ENCODE results near the gene MRPL17. TPM values are rescaled to one million over a fixed set of nuclear protein-coding genes. Genes with fewer than 3 reads are reported as not detected.

Gene MRPL17
- total and polyA plus RNA-seq, 9 of the 15 experiments (the other 6 are each of a cell fraction or from before 2014, with no cell fraction given) = 33.9 to 81.6 (median 43.9) TPM

DNA sequence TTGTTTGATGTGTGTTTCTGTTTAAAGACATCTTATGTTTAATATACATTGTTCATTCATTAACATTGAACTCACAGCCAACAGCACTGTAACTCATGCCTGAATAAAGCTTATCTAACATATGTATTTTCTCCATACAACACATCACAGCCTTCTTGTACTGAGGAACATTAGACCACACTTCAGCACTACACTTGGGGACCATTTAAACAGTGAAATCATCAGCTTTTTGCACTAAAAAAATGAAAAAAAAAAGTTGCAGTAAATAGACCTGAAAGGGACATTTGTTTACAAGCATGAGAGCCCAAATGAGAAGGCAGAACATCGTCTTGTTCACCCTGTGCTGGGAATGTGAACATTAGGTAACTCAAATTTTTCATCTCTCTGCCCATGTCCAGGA, 48.6 kb downstream of the MRPL17 start:
- in situ Hi-C loops (cut with MboI) (no loop called here), intact Hi-C loops (cut with micrococcal nuclease) (loop anchor here (10.0 kb wide), 1 partner anchor 260 kb away; no protein-coding TSS in a partner anchor)
- Histone ChIP-seq H4K20me1 (replicated peaks; ENCODE audit: control insufficient read depth, insufficient read depth, low read length) (no peaks in the 10 kb centered on the region), H3K36me3 (ENCODE audit: control insufficient read depth, insufficient read depth, low read length) (no peaks in the 10 kb centered on the region), H3K9ac (ENCODE audit: insufficient read depth in 1 of 2, low read depth in 2 of 2, low read length in 2 of 2) (no peak overlapping the region), H3K4me2 (ENCODE audit: insufficient read depth, low read length) (no peak overlapping the region), H3K4me3 (no peak overlapping the region), H3K9me3 (replicated peaks; ENCODE audit: control insufficient read depth, insufficient read depth, low read depth, low read length) (no peaks in the 10 kb centered on the region), H3K27me3 (ENCODE audit: control insufficient read depth in 2 of 2, insufficient read depth in 2 of 2, low read length in 2 of 2) (no peaks in the 10 kb centered on the region), H3K9me1 (ENCODE audit: control insufficient read depth, insufficient read depth, low read length) (no peaks in the 10 kb centered on the region), H2AFZ (ENCODE audit: low read depth, low read length) (no peak overlapping the region), H3K27ac (ENCODE audit: extremely low read depth, low read depth, low read length) (no peak overlapping the region), H3K79me2 (ENCODE audit: control insufficient read depth, insufficient read depth, low read length) (no peaks in the 10 kb centered on the region), H3K4me1 (replicated peaks in 1 of 2; ENCODE audit: control insufficient read depth in 2 of 2, insufficient read depth in 2 of 2, low read length in 2 of 2) (peaks cover 27 to 28% of the 10 kb centered on the region in 2 experiments)
- DNase-seq (ENCODE audit: extremely low read depth in 1 of 4, low spot score in 3 of 4) = no peak
- TF ChIP-seq TARDBP (IDR thresholded peaks at IDR 0.05) (no peak), KAT7 (CRISPR knock-in tag; IDR thresholded peaks at IDR 0.05; ENCODE audit: borderline replicate concordance) (no peak), KDM2B (CRISPR knock-in tag; IDR thresholded peaks at IDR 0.05) (no peak), KAT2B (IDR thresholded peaks at IDR 0.05; ENCODE audit: low read depth, low read length) (no peak), ZNF699 (CRISPR knock-in tag; IDR thresholded peaks at IDR 0.05; ENCODE audit: insufficient replicate concordance) (no peak), BRCA1 (IDR thresholded peaks at IDR 0.05) (no peak), BRCA1 (CRISPR knock-in tag; IDR thresholded peaks at IDR 0.05) (no peak), TAF15 (IDR thresholded peaks at IDR 0.05; ENCODE audit: low read depth, low read length) (no peak), KLF13 (tag; IDR thresholded peaks at IDR 0.05; ENCODE audit: borderline replicate concordance, low read depth) (no peak), GABPA (tag; conservative IDR thresholded peaks at IDR 0.05; ENCODE audit: low read depth) (no peak), NFIC (IDR thresholded peaks at IDR 0.05) (no peak), PHB2 (IDR thresholded peaks at IDR 0.05; ENCODE audit: low read depth) (no peak), ZNF778 (CRISPR knock-in tag; IDR thresholded peaks at IDR 0.05) (no peak), TSC22D4 (tag; IDR thresholded peaks at IDR 0.05) (no peak)
- TF ChIP-seq, protein P1, sequence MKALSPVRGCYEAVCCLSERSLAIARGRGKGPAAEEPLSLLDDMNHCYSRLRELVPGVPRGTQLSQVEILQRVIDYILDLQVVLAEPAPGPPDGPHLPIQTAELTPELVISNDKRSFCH (CRISPR knock-in tag; IDR thresholded peaks at IDR 0.05) = no peak
- TF ChIP-seq, protein P1 (tag; IDR thresholded peaks at IDR 0.05) = no peak
- TF ChIP-seq, protein P2, sequence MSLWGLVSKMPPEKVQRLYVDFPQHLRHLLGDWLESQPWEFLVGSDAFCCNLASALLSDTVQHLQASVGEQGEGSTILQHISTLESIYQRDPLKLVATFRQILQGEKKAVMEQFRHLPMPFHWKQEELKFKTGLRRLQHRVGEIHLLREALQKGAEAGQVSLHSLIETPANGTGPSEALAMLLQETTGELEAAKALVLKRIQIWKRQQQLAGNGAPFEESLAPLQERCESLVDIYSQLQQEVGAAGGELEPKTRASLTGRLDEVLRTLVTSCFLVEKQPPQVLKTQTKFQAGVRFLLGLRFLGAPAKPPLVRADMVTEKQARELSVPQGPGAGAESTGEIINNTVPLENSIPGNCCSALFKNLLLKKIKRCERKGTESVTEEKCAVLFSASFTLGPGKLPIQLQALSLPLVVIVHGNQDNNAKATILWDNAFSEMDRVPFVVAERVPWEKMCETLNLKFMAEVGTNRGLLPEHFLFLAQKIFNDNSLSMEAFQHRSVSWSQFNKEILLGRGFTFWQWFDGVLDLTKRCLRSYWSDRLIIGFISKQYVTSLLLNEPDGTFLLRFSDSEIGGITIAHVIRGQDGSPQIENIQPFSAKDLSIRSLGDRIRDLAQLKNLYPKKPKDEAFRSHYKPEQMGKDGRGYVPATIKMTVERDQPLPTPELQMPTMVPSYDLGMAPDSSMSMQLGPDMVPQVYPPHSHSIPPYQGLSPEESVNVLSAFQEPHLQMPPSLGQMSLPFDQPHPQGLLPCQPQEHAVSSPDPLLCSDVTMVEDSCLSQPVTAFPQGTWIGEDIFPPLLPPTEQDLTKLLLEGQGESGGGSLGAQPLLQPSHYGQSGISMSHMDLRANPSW (CRISPR knock-in tag; IDR thresholded peaks at IDR 0.05) = no peak
- ChIA-PET POLR2A (interaction anchor here (0.9 kb wide), 1 partner anchor 42 kb away, joined by 3 read pairs; no protein-coding TSS in a partner anchor), CTCF (ENCODE audit: low intra/inter-chr PET ratio) (interaction anchor here (0.6 kb wide), 1 partner anchor 105 kb away, joined by 3 read pairs; no protein-coding TSS in a partner anchor)
- FAIRE-seq = peak; percentile 19
- WGBS (ENCODE audit: insufficient coverage, low coverage, missing lambda C conversion rate) = 7% methylated on average over 1 of the region's 1 CpG
- ATAC-seq = no peak
- no TSS peak for BruUV-seq (replicated peaks)

Data from K562 (cell line).